Adipocyte (in vitro differentiated cells): ENCODE results near the gene NDUFC2.
"Not testable (repeated sequence)": the region's sequence is repeated elsewhere in the genome, so short reads cannot be mapped to it uniquely, and the experiment has no call there.

Experiments
- DNase-seq: peaks from one replicate; pipeline ENCODE4 v3.0.0-alpha.2; 2015; ENCODE audit warnings: low read depth
- H3K27me3 ChIP-seq: replicated peaks from 2 replicates; pipeline ENCODE4 v1.7.0; 2013; ENCODE audit warnings: mild to moderate bottlenecking, low read length, moderate library complexity; ENCODE audit not compliant: control insufficient read depth, insufficient read depth
- H3K36me3 ChIP-seq: 2 replicates; pipeline ENCODE4 v1.7.0; 2013; ENCODE audit warnings: low read length, mild to moderate bottlenecking, moderate library complexity; ENCODE audit not compliant: control insufficient read depth, insufficient read depth, severe bottlenecking
- H3K4me1 ChIP-seq: 2 replicates; pipeline ENCODE4 v1.7.0; 2013; ENCODE audit warnings: mild to moderate bottlenecking, low read length, moderate library complexity; ENCODE audit not compliant: control insufficient read depth, insufficient read depth
- H3K4me3 ChIP-seq: 2 replicates; pipeline ENCODE4 v1.7.0; 2013; ENCODE audit warnings: mild to moderate bottlenecking, low read length, moderate library complexity
- H3K9ac ChIP-seq: 2 replicates; pipeline ENCODE4 v1.7.0; 2013; ENCODE audit warnings: mild to moderate bottlenecking, low read length, moderate library complexity
- H3K9me3 ChIP-seq: 2 replicates; pipeline ENCODE4 v1.7.0; 2013; ENCODE audit warnings: mild to moderate bottlenecking, low read length, moderate library complexity; ENCODE audit not compliant: control insufficient read depth

Gene NDUFC2

GRCh38 chr11:78049348-78049747 lies 30.3 kb downstream of the NDUFC2 start:
- Histone ChIP-seq H3K4me3 (no peak overlapping the region), H3K9ac (no peak overlapping the region), H3K36me3 (no peaks in the 10 kb centered on the region), H3K9me3 (no peaks in the 10 kb centered on the region), H3K4me1 (peaks cover 31% of the 10 kb centered on the region), H3K27me3 (no peaks in the 10 kb centered on the region)
- no peak for DNase-seq

DNA sequence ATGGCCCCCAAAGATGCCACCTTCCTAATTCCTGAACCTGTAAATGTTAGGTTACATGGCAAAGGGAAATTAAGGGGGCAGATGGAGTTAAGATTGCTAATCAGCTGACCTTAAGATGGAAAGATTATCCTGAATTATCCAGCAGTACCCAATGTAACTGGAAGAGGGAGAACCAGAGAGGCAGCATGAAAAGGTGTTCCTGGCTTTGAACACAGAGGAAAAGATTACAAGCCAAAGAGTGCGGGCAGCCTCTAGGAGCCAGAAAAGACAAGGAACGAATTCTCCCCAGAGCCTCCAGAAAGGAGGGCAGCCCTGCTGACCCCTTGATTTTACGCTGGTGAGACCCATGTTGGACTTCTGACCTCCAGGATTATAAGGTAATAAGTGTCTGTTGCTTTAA lies 31.1 kb downstream of the NDUFC2 start:
- Histone ChIP-seq H3K9me3 (no peaks in the 10 kb centered on the region), H3K4me3 (no peak overlapping the region), H3K4me1 (peaks cover 31% of the 10 kb centered on the region), H3K9ac (peak overlapping the region; percentile 26), H3K27me3 (no peaks in the 10 kb centered on the region), H3K36me3 (no peaks in the 10 kb centered on the region)
- no peak for DNase-seq

- Histone ChIP-seq H3K9ac (peak overlapping the region; percentile 84), H3K9me3 (no peaks in the 10 kb centered on the region), H3K36me3 (no peaks in the 10 kb centered on the region), H3K27me3 (no peaks in the 10 kb centered on the region), H3K4me3 (no peak overlapping the region), H3K4me1 (peaks cover 27% of the 10 kb centered on the region)
- no peak for DNase-seq
These were observed 33.2 kb downstream of the NDUFC2 start for GRCh38 chr11:78046486-78046854.

DNA sequence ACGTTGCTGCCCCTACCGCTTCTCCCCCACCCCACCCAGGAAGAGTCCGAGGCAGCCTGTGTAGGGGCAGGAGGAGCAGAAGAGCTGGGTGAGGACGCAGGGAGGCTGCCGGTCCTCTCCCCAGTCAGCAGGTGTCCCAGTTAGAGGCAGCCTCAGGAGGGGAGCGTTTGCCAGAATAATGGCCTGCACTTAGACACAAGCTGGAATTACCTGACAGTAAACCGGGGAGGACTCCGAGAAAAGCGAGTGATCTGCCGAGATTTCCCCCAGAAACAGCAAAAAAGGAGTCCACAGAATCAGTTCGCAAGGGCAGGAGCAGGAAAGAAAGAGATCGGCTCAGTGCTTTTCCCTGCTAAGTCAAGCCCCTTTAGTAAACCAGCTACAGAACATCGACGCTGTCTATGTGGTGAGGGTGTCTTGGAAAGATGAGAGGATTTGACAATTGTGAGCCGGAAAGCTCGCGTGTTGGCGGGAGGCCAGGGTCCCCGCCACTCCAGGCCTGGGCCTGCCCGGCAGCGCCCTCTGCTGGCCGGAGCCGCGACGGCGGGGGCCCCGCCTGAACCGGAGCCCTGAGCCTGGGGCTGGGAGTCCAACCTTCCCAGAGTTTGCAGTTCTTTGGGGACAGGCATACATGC lies 33.7 kb downstream of the NDUFC2 start:
- no peaks in the 10 kb centered on the region for H3K27me3 ChIP-seq
- H3K36me3 ChIP-seq: no peaks in the 10 kb centered on the region
- H3K9ac ChIP-seq: peak overlapping the region; percentile 84
- peak overlapping the region; percentile 82 for H3K4me3 ChIP-seq
- peak; percentile 86 for DNase-seq
- H3K4me1 ChIP-seq: peaks cover 25% of the 10 kb centered on the region
- no peaks in the 10 kb centered on the region for H3K9me3 ChIP-seq

DNA sequence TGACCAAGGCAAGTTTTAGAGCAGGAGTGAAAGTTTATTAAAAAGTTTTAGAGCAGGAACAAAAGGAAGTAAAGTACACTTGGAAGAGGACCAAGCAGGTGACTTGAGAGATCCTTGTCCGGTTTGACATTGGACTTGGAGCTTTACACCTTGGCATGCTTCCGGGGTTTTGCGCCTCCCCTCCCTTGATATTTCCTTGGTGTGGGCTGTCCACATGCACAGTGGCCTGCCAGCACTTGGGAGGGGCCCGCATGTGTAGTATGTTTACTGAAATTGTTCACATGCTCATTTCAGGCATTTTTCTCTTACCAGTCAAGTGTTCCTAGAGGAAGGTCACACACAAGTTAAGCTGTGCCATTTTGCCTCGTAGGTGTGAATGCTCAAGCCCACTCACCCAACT lies 35.0 kb downstream of the NDUFC2 start:
- no peak overlapping the region for H3K9ac ChIP-seq
- H3K27me3 ChIP-seq: no peaks in the 10 kb centered on the region
- H3K9me3 ChIP-seq: no peaks in the 10 kb centered on the region
- no peak overlapping the region for H3K4me3 ChIP-seq
- no peaks in the 10 kb centered on the region for H3K36me3 ChIP-seq
- peaks cover 33% of the 10 kb centered on the region for H3K4me1 ChIP-seq
- no peak for DNase-seq

DNA sequence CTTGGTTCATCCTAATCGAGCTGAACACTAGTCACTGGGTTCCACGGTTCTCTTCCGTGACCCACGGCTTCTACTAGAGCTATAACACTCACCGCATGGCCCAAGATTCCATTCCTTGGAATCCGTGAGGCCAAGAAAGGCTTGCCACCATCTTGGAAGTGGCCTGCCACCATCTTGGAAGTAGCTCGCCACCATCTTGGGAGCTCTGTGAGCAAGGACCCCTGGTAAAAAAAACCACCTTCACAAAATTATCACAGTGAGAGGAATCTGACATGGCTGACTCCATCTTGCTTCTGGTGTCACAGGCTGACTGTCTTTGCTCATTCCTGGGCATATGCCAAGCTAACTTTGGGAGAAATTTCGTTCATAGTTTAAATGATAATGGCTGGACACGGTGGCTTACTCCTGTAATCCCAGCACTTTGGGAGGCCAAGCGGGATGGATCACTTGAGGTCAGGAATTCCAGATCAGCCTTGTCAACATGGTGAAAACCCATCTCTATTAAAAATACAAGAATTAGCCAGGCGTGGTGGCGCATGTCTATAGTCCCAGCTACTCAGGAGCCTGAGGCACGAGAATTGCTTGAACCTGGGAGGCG lies 37.7 kb downstream of the NDUFC2 start:
- peaks cover 37% of the 10 kb centered on the region for H3K4me1 ChIP-seq
- no peak overlapping the region for H3K9ac ChIP-seq

GRCh38 chr11:78041380-78041719 lies 38.3 kb downstream of the NDUFC2 start:
- H3K4me1 ChIP-seq: peaks cover 35% of the 10 kb centered on the region
- H3K9ac ChIP-seq, H3K36me3 ChIP-seq, H3K9me3 ChIP-seq, H3K27me3 ChIP-seq, DNase-seq, H3K4me3 ChIP-seq: not testable (repeated sequence)

More for the DNA sequence above, 37.7 kb downstream of the NDUFC2 start:
- Histone ChIP-seq H3K9me3 (no peaks in the 10 kb centered on the region), H3K36me3 (no peaks in the 10 kb centered on the region), H3K4me3 (no peak overlapping the region), H3K27me3 (no peaks in the 10 kb centered on the region)
- DNase-seq: no peak

DNA sequence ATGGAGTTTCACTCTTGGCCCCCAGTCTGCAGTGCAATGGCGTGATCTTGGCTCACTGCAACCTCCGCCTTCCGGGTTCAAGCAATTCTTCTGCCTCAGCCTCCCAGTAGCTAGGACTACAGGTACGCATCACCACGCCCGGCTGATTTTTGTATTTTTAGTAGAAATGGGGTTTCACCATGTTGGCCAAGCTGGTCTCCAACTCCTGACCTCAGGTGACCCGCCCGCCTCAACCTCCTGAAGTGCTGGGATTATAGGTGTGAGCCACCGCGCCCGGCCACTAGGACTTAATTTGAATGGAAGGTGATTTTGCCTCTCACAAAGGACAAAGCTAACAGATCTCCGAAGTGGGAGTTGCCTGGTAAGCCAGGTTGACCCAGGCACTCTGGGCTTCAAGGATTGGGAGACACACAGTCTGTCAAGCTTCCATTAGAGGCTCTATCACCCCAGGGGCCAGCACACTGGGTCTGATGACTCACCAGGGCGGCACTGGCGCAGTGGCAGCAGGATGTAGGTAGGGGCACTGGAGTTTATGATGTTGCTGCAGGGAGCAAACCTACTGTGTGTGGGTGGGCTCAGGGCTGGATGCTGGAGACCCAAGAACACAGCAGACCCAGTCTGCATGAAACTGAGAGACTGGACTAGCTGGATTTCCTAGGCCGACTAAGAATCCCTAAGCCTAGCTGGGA lies 38.8 kb downstream of the NDUFC2 start:
- no peaks in the 10 kb centered on the region for H3K36me3 ChIP-seq
- no peak overlapping the region for H3K4me3 ChIP-seq
- no peaks in the 10 kb centered on the region for H3K9me3 ChIP-seq
- DNase-seq: no peak
- peaks cover 32% of the 10 kb centered on the region for H3K4me1 ChIP-seq
- H3K9ac ChIP-seq: no peak overlapping the region
- H3K27me3 ChIP-seq: no peaks in the 10 kb centered on the region

DNA sequence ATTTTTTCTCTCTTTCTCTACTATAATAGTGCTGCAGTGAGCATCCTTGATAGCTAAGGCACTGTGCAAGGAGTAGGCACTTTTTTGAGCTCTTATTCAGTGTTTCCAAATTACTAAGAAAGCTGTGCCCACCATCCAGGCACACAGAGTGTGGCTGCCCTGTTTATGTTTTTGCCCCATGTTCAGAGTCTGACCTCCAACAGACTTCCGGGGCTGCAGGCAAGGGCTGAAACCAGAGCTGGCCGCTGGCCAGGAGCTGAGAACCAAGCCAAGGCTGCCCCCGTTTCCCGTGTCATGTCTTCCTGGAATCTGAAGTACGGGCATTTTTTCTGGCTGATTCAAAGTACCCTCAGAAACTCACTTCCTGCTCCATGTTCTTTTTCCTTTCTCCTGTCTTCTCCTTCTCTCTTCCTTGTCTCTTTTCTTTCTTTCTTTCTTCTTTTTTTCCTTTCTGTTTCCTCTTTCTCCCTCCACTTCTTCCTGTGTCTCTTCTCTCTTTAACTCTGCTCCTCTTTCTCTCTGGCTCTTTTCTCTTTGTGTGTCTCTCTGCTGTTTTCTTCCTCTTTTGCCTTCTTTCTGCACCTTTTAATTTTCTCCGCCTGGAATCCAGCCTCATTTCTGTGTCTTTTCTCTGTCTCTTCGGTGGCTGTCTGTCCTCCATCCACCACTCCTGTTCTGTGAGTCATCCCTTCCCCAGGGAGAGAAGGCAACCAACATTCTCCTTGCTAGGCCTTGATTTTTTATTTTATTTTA lies 39.6 kb downstream of the NDUFC2 start:
- Histone ChIP-seq H3K4me1 (peaks cover 24% of the 10 kb centered on the region), H3K9ac (peak overlapping the region; percentile 88), H3K36me3 (no peaks in the 10 kb centered on the region), H3K27me3 (no peaks in the 10 kb centered on the region), H3K9me3 (no peaks in the 10 kb centered on the region), H3K4me3 (peak overlapping the region; percentile 75)
- peak; percentile 84 for DNase-seq

DNA sequence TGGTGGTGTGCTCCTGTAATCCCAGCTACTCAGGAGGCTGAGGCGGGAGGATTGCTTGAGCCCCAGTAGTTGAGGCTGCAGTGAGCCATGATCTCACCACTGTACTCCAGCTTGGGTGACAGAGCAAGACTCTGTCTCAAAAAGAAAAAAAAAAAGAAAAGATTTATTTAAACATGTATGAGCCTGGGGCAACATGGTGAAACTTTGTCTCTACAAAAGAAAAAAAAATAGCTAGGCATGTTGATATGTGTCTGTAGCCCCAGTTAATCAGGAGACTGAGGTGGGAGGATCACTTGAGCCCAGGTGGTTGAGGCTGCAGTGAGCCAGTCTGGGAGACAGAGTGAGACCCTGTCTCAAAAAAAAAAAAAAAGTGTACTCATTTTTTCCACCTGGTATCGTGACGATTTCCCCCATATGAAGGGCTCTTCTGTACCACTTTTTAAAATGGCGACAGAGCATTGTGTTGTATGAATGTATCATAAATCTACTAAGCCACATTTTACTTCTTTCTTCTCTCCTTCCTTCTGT lies 40.2 kb downstream of the NDUFC2 start:
- DNase-seq: no peak
- Histone ChIP-seq H3K9me3 (no peaks in the 10 kb centered on the region), H3K27me3 (no peaks in the 10 kb centered on the region), H3K4me3 (peak overlapping the region; percentile 75), H3K36me3 (no peaks in the 10 kb centered on the region), H3K9ac (peak overlapping the region; percentile 88), H3K4me1 (peaks cover 21% of the 10 kb centered on the region)

DNA sequence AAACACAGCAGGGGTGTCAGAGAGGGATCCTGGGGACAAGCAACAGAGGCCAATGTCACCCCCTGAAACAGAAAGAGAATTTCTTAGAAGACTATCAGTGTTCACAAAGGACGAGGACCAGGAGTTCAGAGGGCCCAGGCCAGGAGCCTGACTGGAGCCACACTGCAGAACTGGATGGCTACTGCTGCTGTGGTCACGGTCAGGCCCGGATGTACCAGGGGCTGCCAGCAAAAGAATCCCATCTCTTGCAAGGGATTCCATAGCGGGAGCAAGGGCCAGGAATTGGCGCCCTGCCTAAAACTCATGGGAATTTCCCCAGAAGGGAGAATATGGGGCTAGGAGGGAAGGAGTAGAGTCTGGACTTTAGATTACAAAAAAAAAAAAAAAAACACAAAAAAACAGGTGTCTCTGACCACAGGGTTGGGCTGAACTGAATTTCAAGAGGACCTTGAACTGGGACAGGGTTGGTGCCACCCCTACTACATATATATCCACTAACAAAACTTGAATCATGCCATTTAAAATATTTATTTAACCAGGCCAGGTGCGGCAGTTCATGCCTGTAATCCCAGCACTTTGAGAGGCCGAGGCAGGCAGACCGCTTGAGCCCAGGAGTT lies 40.9 kb downstream of the NDUFC2 start:
- DNase-seq: no peak

More for the DNA sequence above, 40.9 kb downstream of the NDUFC2 start:
- H3K9ac ChIP-seq: no peak overlapping the region
- no peaks in the 10 kb centered on the region for H3K27me3 ChIP-seq
- H3K4me3 ChIP-seq: no peak overlapping the region
- no peaks in the 10 kb centered on the region for H3K36me3 ChIP-seq
- no peaks in the 10 kb centered on the region for H3K9me3 ChIP-seq
- H3K4me1 ChIP-seq: peaks cover 21% of the 10 kb centered on the region
